ENCODE measurements around the gene FTCD.
"Not testable (repeated sequence)": the region's sequence is repeated elsewhere in the genome, so short reads cannot be mapped to it uniquely, and the experiment has no call there.

The FTCD gene, protein sequence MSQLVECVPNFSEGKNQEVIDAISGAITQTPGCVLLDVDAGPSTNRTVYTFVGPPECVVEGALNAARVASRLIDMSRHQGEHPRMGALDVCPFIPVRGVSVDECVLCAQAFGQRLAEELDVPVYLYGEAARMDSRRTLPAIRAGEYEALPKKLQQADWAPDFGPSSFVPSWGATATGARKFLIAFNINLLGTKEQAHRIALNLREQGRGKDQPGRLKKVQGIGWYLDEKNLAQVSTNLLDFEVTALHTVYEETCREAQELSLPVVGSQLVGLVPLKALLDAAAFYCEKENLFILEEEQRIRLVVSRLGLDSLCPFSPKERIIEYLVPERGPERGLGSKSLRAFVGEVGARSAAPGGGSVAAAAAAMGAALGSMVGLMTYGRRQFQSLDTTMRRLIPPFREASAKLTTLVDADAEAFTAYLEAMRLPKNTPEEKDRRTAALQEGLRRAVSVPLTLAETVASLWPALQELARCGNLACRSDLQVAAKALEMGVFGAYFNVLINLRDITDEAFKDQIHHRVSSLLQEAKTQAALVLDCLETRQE

GRCh38 chr21:46155514-46156377 lies at the start of gene FTCD:
Gene FTCD, minus strand, starts transcription at chr21:46155579. Its CDS starts 56 bp downstream, at chr21:46155523.
- DNase-seq (ENCODE audit: low spot score): no peak

DNA sequence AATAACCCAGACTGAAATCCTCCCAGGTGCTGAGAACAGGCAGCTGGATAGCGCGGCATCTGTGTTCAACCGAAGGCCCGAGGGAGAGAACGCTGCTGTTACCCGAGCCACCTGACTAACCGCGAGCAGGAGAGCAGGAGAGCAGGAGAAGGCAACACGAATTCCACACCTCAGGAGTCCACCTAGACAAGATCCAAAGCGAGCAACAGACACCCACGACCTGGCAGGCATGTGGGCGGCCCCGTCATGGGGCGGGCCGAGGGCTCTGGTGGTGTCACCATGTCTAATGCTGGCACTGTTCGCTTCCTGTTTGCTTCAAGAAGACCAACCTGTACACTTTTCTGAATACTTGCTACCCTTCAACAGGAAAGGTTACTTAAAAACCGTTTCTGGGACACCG lies 49.8 kb upstream of the FTCD start:
- no peak for DNase-seq (ENCODE audit: low spot score)

DNA sequence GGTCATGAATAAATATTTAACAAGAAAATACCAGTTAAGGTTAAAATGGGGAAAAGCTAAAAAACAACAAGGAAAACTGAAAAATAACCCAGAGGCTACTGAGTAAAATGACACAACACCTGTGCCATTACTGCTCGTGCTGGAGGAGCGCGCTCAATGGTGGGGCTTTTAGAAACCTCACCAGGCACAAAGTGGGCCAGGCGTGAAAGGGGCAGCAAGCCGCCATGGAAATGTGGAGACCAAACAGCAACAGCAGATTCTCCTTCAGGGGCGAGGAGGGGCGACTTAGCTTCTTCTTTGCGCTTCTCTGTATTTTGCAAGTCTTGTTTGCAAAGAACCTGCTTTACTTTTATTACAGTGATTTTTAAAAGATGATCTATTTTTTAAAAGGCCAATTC lies 47.8 kb upstream of the FTCD start:
- DNase-seq (ENCODE audit: low spot score): no peak

GRCh38 chr21:46202592-46203202 lies 47.3 kb upstream of the FTCD start:
- no peak for DNase-seq (ENCODE audit: low spot score)

DNA sequence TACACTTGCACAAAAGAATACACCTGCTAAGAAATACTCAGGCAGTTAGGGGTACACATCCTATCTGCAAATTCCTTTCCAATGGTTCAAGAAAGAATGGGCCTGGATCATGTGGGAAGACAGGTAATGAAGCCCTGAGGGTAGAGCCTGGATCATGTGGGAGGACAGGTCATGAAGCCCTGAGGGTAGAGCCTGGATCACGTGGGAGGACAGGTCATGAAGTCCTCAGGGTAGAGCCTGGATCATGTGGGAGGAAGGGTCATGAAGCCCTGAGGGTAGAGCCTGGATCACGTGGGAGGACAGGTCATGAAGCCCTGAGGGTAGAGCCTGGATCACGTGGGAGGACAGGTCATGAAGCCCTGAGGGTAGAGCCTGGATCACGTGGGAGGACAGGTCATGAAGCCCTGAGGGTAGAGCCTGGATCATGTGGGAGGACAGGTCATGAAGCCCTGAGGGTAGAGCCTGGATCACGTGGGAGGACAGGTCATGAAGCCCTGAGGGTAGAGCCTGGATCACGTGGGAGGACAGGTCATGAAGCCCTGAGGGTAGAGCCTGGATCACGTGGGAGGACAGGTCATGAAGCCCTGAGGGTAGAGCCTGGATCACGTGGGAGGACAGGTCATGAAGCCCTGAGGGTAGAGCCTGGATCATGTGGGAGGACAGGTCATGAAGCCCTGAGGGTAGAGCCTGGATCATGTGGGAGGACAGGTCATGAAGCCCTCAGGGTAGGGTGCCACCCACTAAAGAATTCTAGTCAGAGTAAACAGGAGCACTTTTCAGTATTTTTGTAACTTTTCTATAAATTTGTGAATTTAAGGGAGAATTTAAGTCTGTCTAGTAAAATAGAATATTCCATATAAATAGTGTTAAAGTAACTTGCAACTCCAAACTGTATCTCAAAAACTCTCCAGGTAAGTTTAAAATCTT lies 45.8 kb upstream of the FTCD start:
- DNase-seq (ENCODE audit: low spot score): not testable (repeated sequence)

- DNase-seq (ENCODE audit: low spot score): no peak
Observed at GRCh38 chr21:46199436-46200373, 44.3 kb upstream of the FTCD start.

- no peak for DNase-seq (ENCODE audit: low spot score)
Observed at GRCh38 chr21:46196733-46197132, 41.4 kb upstream of the FTCD start.

DNA sequence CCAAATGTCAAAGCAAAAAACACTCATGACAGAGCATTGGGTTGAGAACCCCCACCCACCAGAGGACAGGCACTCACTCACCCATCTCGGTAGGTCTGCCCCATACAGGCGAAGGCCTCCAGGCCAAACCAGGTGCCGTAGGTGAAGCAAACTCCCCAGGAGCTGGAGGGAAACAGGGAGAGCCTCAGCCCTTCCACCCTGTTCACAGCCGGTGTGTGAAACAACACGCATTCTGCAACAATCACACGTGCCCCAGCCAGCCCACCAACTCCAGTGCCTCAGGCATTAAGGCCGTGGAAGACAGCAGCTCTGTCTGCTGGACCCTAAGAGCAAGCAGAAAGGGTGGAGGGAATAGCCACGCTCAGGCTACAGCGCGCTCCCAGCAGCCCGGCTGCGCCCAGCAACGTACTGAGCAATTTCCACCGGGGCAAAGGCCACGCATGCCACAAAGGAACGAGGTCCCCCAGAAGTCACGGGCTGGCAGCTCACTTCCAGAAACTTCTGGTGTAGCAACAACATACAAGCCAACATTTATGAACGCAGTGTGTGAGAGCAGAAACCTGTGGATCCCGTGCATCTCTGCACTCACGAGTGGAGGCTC lies 40.3 kb upstream of the FTCD start:
- DNase-seq (ENCODE audit: low spot score): no peak

GRCh38 chr21:46194374-46195334 lies 39.3 kb upstream of the FTCD start:
- no peak for DNase-seq (ENCODE audit: low spot score)

- DNase-seq (ENCODE audit: low spot score): no peak
Observed at GRCh38 chr21:46193829-46194373, 38.5 kb upstream of the FTCD start.

GRCh38 chr21:46191686-46192575 lies 36.6 kb upstream of the FTCD start:
- no peak for DNase-seq (ENCODE audit: low spot score)

- DNase-seq (ENCODE audit: low spot score): peak; percentile 92
Observed at GRCh38 chr21:46191257-46191685, 35.9 kb upstream of the FTCD start.

GRCh38 chr21:46190491-46191131 lies 35.2 kb upstream of the FTCD start:
- no peak for DNase-seq (ENCODE audit: low spot score)

DNA sequence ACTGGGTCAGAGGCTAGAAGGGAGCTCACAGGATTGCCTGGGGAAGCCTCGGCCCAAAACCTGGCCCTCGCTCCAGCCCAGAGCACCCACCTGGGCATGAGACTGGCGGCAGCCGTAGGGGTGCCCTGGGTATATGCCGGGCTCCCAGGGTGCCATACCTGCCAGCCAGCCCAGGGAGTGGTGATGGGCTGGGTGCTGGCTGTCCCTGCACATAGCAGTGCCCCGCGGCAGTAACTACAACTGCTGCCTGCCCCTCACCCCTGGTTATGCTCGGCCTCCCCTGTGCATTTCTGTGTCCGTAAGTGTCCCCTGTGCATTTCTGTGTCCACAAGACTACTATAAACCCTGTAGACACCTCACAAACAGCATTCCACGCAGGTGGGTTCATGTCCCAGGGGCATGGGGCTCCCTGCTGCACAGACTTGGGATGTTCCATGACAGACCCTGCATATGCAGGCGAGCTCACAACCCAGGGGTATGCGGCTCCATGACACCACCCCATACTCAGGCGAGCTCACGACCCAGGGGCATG lies 34.6 kb upstream of the FTCD start:
- DNase-seq (ENCODE audit: low spot score): no peak

- DNase-seq (ENCODE audit: low spot score): peak; percentile 64
Observed at GRCh38 chr21:46189213-46189958, 34.0 kb upstream of the FTCD start.

All from AG20443 (cell line).